ENCODE results near the gene TULP1.

The TULP1 gene

GRCh38 chr6:35514587-35514986 is 1.9 kb upstream of the TULP1 start:
- H2AFZ ChIP-seq (ENCODE audit: low read depth, low read length, severe bottlenecking), result no peak overlapping the region
- H3K27ac ChIP-seq (ENCODE audit: low read depth, low read length), result no peak overlapping the region
- no peaks in the 10 kb centered on the region for H3K79me2 ChIP-seq (ENCODE audit: insufficient read depth, low read length)
- H3K27me3 ChIP-seq (ENCODE audit: low read length), result no peaks in the 10 kb centered on the region
- no peaks in the 10 kb centered on the region for H4K20me1 ChIP-seq (ENCODE audit: low read depth, low read length)
- H3K9me2 ChIP-seq (replicated peaks; ENCODE audit: insufficient read depth, low read length), result no peaks in the 10 kb centered on the region
- no peak overlapping the region for H3K9ac ChIP-seq (ENCODE audit: low read length)
- TF ChIP-seq EZH2phosphoT487 (conservative IDR thresholded peaks at IDR 0.05; ENCODE audit: low read length) (no peak), CTCF (IDR thresholded peaks at IDR 0.05; ENCODE audit: insufficient read depth, low read length, poor library complexity, severe bottlenecking) (no peak)
- H3K9me3 ChIP-seq (ENCODE audit: insufficient read depth, low read length), result no peaks in the 10 kb centered on the region
- no peaks in the 10 kb centered on the region for H3K36me3 ChIP-seq (ENCODE audit: low read length)
- H3K4me3 ChIP-seq (ENCODE audit: insufficient read depth, low read length, poor library complexity, severe bottlenecking), result no peak overlapping the region
- no peaks in the 10 kb centered on the region for H3F3A ChIP-seq (ENCODE audit: insufficient read depth)
- no peak overlapping the region for H3K4me2 ChIP-seq (ENCODE audit: low read depth, low read length, poor library complexity, severe bottlenecking)

- H3K36me3 ChIP-seq (ENCODE audit: low read length), result no peaks in the 10 kb centered on the region
- H3K9me3 ChIP-seq (ENCODE audit: insufficient read depth, low read length), result no peaks in the 10 kb centered on the region
- H3F3A ChIP-seq (ENCODE audit: insufficient read depth), result no peaks in the 10 kb centered on the region
- H3K4me3 ChIP-seq (ENCODE audit: insufficient read depth, low read length, poor library complexity, severe bottlenecking), result no peak overlapping the region
- H4K20me1 ChIP-seq (ENCODE audit: low read depth, low read length), result no peaks in the 10 kb centered on the region
- H3K9me2 ChIP-seq (replicated peaks; ENCODE audit: insufficient read depth, low read length), result no peaks in the 10 kb centered on the region
- TF ChIP-seq EZH2phosphoT487 (conservative IDR thresholded peaks at IDR 0.05; ENCODE audit: low read length) (no peak), CTCF (IDR thresholded peaks at IDR 0.05; ENCODE audit: insufficient read depth, low read length, poor library complexity, severe bottlenecking) (no peak)
- no peak overlapping the region for H3K4me2 ChIP-seq (ENCODE audit: low read depth, low read length, poor library complexity, severe bottlenecking)
- no peak overlapping the region for H3K27ac ChIP-seq (ENCODE audit: low read depth, low read length)
- H3K27me3 ChIP-seq (ENCODE audit: low read length), result no peaks in the 10 kb centered on the region
- no peak overlapping the region for H3K9ac ChIP-seq (ENCODE audit: low read length)
- no peaks in the 10 kb centered on the region for H3K79me2 ChIP-seq (ENCODE audit: insufficient read depth, low read length)
- no peak overlapping the region for H2AFZ ChIP-seq (ENCODE audit: low read depth, low read length, severe bottlenecking)
Observed at GRCh38 chr6:35512006-35512405, 690 bp downstream of the TULP1 start.

GRCh38 chr6:35511562-35511941 is 1.1 kb downstream of the TULP1 start:
- TF ChIP-seq EZH2phosphoT487 (conservative IDR thresholded peaks at IDR 0.05; ENCODE audit: low read length) (no peak), CTCF (IDR thresholded peaks at IDR 0.05; ENCODE audit: insufficient read depth, low read length, poor library complexity, severe bottlenecking) (no peak)
- no peak overlapping the region for H3K4me3 ChIP-seq (ENCODE audit: insufficient read depth, low read length, poor library complexity, severe bottlenecking)
- no peaks in the 10 kb centered on the region for H3K79me2 ChIP-seq (ENCODE audit: insufficient read depth, low read length)
- H3K27me3 ChIP-seq (ENCODE audit: low read length), result no peaks in the 10 kb centered on the region
- H2AFZ ChIP-seq (ENCODE audit: low read depth, low read length, severe bottlenecking), result no peak overlapping the region
- H3K9me2 ChIP-seq (replicated peaks; ENCODE audit: insufficient read depth, low read length), result no peaks in the 10 kb centered on the region
- no peaks in the 10 kb centered on the region for H3F3A ChIP-seq (ENCODE audit: insufficient read depth)
- H3K9me3 ChIP-seq (ENCODE audit: insufficient read depth, low read length), result no peaks in the 10 kb centered on the region
- no peaks in the 10 kb centered on the region for H4K20me1 ChIP-seq (ENCODE audit: low read depth, low read length)
- no peak overlapping the region for H3K4me2 ChIP-seq (ENCODE audit: low read depth, low read length, poor library complexity, severe bottlenecking)
- H3K27ac ChIP-seq (ENCODE audit: low read depth, low read length), result no peak overlapping the region
- no peak overlapping the region for H3K9ac ChIP-seq (ENCODE audit: low read length)
- H3K36me3 ChIP-seq (ENCODE audit: low read length), result no peaks in the 10 kb centered on the region

Data from SU-DHL-6 (cell line).